ENCODE measurements around the gene RAB2B.

RAB2B gene

GRCh38 chr14:21510735-21511657, 34.2 kb upstream of the RAB2B start, which contains the start of gene METTL3:
METTL3 (minus strand) TSS chr14:21511340; CDS start chr14:21511223, 117 bp downstream.
- TF ChIP-seq ELF4 (IDR thresholded peaks at IDR 0.05) (peak; percentile 81), L3MBTL2 (conservative IDR thresholded peaks at IDR 0.05) (peak; percentile 85), ZNF384 (IDR thresholded peaks at IDR 0.05) (no peak), ARNT (IDR thresholded peaks at IDR 0.05) (no peak), NFRKB (IDR thresholded peaks at IDR 0.05) (peak; percentile 93), PKNOX1 (IDR thresholded peaks at IDR 0.05) (peak; percentile 20; the same call in 1 of the 2 replicates), FOXK2 (IDR thresholded peaks at IDR 0.05) (peak; percentile 78)
- DNase-seq (ENCODE audit: extremely low spot score) = peak; percentile 91
- CTCF ChIA-PET = interaction anchor here (0.6 to 1.7 kb wide), 5 partner anchors 10 to 47 kb away, joined by 3 to 12 read pairs (median 3); partner anchors contain the start of gene SALL2
- POLR2A ChIA-PET = interaction anchor here (0.5 to 10.7 kb wide), 25 partner anchors 9 to 1727 kb away, joined by 3 to 257 read pairs (median 5); partner anchors contain the start of genes CHD8, RAB2B, RNF212B and SALL2

GRCh38 chr14:21509432-21510143, 32.8 kb upstream of the RAB2B start:
- DNase-seq (ENCODE audit: extremely low spot score) = no peak
- ChIA-PET CTCF (no interaction called here), POLR2A (interaction anchor here (1.9 to 10.7 kb wide), 3 partner anchors 8 to 15 kb away, joined by 21 to 257 read pairs (median 24); partner anchors contain the start of gene SALL2)
- TF ChIP-seq FOXM1 (IDR thresholded peaks at IDR 0.05; ENCODE audit: borderline replicate concordance) (no peak), HDGF (IDR thresholded peaks at IDR 0.05; ENCODE audit: borderline replicate concordance) (no peak), BHLHE40 (IDR thresholded peaks at IDR 0.05; ENCODE audit: borderline replicate concordance) (no peak), FOXK2 (IDR thresholded peaks at IDR 0.05) (no peak), NFRKB (IDR thresholded peaks at IDR 0.05) (no peak), LEF1 (IDR thresholded peaks at IDR 0.05; ENCODE audit: borderline replicate concordance) (no peak), ZNF384 (IDR thresholded peaks at IDR 0.05) (no peak), CTBP1 (IDR thresholded peaks at IDR 0.05; ENCODE audit: borderline replicate concordance) (no peak), TARDBP (IDR thresholded peaks at IDR 0.05) (no peak), SUZ12 (IDR thresholded peaks at IDR 0.05) (no peak), L3MBTL2 (conservative IDR thresholded peaks at IDR 0.05) (no peak), PKNOX1 (IDR thresholded peaks at IDR 0.05) (no peak), ARNT (IDR thresholded peaks at IDR 0.05) (no peak), ELF4 (IDR thresholded peaks at IDR 0.05) (no peak), SP1 (IDR thresholded peaks at IDR 0.05) (no peak), FOXA1 (IDR thresholded peaks at IDR 0.05) (no peak)

- TF ChIP-seq SP1 (IDR thresholded peaks at IDR 0.05) (no peak), SUZ12 (IDR thresholded peaks at IDR 0.05) (no peak)
- POLR2A ChIA-PET = no interaction called here
- no peak for DNase-seq (ENCODE audit: extremely low spot score)
- CTCF ChIA-PET = no interaction called here
Observed at GRCh38 chr14:21506557-21506956, 29.8 kb upstream of the RAB2B start.

GRCh38 chr14:21505012-21505553, 28.3 kb upstream of the RAB2B start:
- ChIA-PET CTCF (no interaction called here), POLR2A (no interaction called here)
- TF ChIP-seq ARNT (IDR thresholded peaks at IDR 0.05) (no peak), SP1 (IDR thresholded peaks at IDR 0.05) (no peak), LEF1 (IDR thresholded peaks at IDR 0.05; ENCODE audit: borderline replicate concordance) (no peak), SUZ12 (IDR thresholded peaks at IDR 0.05) (no peak), BHLHE40 (IDR thresholded peaks at IDR 0.05; ENCODE audit: borderline replicate concordance) (no peak), NFRKB (IDR thresholded peaks at IDR 0.05) (no peak), TARDBP (IDR thresholded peaks at IDR 0.05) (no peak), FOXA1 (IDR thresholded peaks at IDR 0.05) (no peak), PKNOX1 (IDR thresholded peaks at IDR 0.05) (no peak), L3MBTL2 (conservative IDR thresholded peaks at IDR 0.05) (no peak), ELF4 (IDR thresholded peaks at IDR 0.05) (no peak), FOXK2 (IDR thresholded peaks at IDR 0.05) (no peak)
- no peak for DNase-seq (ENCODE audit: extremely low spot score)

GRCh38 chr14:21503376-21503775, 26.6 kb upstream of the RAB2B start:
- ChIA-PET CTCF (no interaction called here), POLR2A (interaction anchor here (3.4 kb wide), 1 partner anchor 8 kb away, joined by 21 read pairs; the partner anchor contains the start of gene METTL3)
- TF ChIP-seq NFRKB (IDR thresholded peaks at IDR 0.05) (no peak), FOXA1 (IDR thresholded peaks at IDR 0.05) (no peak), TARDBP (IDR thresholded peaks at IDR 0.05) (no peak), ZNF384 (IDR thresholded peaks at IDR 0.05) (no peak), LEF1 (IDR thresholded peaks at IDR 0.05; ENCODE audit: borderline replicate concordance) (no peak), SP1 (IDR thresholded peaks at IDR 0.05) (no peak), ELF4 (IDR thresholded peaks at IDR 0.05) (no peak), HDGF (IDR thresholded peaks at IDR 0.05; ENCODE audit: borderline replicate concordance) (no peak)
- DNase-seq (ENCODE audit: extremely low spot score) = no peak
